GM19372 (cell line): ENCODE data around the gene SPARCL1.
"Not testable (repeated sequence)": the region's sequence is repeated elsewhere in the genome, so short reads cannot be mapped to it uniquely, and the experiment has no call there.

Experiments used
- ATAC-seq: cut with Tn5 transposase; IDR thresholded peaks from one replicate; pipeline ENCODE4 v1.9.1; 2021; ENCODE audit warnings: mild to moderate bottlenecking, low read depth, moderate library complexity; ENCODE audit not compliant: unreplicated experiment

Gene SPARCL1

DNA sequence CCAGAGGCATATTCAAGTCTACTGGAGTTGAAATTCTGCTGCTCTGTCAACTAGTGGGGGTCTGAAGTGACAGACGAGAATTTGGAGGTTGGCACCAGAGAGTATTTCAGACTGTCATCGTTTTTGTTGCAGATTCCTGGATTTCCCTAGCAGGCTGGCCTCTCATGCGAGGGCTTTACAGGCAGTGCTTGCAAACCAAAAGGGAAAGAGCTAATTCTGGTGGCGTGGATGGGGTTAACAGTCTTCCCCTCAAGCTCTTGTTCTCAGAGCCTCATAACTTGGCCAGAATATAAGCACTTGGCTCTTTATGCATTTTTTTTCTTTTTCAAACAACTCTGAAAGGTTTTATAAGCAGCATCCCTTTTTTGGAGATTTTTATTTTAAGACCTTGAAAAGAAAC, at the start of gene SPARCL1:
Gene SPARCL1, minus strand, starts transcription at position 190 of the 400 bp plus-strand sequence. CDS start 29,802 bp downstream, outside the sequence.
- no peak for ATAC-seq

DNA sequence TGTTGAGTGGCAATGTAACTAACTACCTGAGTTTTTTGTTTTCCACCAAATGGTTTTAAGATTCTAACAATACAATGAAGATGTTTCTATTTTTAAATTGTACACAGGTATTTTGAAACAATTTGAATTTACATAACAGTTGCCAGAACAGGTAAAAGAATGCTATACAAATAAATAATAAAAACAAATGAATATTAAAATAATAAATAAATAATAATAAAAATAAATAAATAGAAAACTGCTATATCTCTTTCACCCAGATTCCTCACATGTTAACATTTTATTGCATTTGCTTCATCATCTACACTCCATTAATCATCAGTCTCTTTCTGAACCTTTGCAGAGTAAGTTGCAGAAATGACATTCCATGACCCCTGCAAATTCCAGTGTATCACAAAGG, 46.8 kb upstream of the SPARCL1 start:
- no peak for ATAC-seq

DNA sequence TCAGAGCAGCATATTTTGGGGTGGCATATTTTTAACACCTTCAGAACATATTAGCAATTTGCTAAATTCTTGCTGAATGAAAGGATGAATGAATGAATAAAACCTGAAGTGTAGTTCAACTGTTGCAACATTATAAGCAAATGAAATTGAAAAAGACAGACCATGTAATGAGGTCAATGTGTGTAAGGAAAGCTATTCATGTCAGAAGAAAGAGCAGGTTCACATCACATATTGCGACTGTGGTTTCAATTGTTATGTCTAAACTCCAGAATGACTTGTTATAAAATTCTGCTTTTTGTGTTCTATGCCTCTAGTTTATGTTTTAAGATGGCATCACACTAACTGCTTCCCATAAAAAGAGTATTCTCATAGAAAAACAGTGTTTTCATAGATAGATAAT, 46.2 kb upstream of the SPARCL1 start:
- no peak for ATAC-seq

DNA sequence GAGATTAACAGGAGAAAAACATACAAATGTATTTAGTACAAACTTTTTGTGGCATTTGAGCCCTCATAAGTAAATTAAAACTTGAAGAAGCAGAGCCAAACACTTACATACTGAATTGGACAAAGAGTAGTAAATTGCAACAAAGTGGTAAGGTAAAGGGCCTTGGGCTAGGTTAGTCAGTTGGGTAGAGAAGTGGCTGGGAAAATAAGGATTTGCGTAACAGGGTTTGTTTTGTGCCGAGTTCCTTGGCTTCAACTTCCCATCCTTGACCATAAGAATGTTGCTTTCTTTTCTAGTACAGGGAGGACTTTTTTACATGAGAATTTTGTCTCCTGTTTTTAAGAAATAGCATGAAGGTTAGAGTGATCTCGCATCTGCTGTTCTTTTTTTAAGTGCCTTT, 45.8 kb upstream of the SPARCL1 start:
- no peak for ATAC-seq

GRCh38 chr4:87574376-87574775, 45.2 kb upstream of the SPARCL1 start:
- ATAC-seq = not testable (repeated sequence)

DNA sequence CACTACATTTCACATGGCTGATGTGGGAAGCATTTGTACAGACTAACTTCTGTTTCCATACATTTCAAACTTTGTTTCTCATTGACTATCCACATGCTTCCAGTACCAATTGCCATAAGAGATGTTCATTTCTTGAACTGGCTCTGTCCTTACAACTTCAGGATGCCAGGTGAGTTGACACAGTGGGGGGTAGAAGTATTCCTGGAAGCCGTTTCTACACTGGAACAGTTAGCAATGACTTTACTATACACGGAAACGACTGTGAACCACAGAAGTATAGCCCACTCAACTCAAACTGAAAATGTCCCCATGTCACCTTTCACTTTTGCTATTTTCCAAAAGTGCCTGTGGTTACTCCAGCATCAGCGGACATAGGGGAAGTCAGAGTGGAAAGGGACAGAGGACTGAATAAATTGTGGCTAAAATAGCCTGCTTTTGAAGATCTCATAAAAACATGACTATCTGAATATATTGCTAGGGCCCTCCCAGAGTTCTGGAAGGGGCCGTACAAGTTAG, 41.2 kb upstream of the SPARCL1 start:
- no peak for ATAC-seq

DNA sequence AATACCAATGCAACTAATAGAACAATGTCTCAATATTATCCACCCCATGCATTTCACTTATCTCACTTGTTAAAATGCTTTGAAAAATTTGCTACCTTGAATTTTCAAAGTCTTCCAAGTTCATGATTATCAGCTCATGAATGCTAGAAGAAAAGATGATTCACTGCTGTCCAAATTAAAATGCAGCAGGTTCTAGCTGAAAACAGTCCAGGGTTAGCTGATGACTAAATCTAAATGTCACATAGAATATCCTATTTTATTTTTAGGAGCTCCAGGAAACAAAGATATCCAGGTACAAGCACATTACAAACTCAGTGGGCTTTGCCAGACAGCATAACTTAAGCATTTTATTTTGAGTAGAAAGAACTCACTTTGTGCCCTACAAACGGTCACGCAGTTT, 38.0 kb upstream of the SPARCL1 start:
- no peak for ATAC-seq

DNA sequence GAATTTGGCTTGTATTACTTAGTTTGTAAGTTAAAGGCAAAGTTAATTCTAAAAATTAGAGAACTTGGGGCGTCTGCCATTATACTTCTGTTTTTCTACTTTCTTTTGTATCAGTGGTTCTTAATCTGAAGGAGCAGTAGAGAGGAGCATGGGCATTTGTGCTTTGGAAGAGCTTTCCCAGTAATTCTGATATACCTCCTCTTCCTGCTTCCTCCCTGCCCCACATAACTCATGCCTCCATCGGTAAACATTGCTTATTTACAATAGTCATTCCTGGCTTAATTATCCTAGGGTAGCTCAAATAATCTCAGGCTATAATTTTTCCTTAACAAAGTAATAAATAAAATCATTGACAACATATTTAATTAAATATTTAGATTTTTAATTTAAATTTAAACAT, 37.1 kb upstream of the SPARCL1 start:
- no peak for ATAC-seq

DNA sequence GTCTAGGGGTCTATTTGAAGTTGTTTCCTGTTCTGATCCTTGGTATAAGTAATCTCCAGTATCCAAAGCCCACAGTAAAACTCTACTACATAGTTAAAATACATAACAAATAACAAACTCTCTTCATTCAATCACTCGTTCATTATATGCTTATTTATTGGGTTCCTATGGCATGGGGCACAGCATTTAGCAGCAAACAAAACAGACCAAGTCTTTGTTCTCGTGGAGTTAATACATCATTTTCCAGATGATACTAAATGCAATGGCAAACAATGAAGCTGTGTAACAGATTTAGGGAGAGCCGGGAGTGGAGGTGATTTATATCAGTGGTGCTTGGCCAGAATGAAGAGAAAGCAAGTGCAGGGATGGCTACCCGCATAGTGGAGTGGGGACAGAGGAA, 36.6 kb upstream of the SPARCL1 start:
- no peak for ATAC-seq

DNA sequence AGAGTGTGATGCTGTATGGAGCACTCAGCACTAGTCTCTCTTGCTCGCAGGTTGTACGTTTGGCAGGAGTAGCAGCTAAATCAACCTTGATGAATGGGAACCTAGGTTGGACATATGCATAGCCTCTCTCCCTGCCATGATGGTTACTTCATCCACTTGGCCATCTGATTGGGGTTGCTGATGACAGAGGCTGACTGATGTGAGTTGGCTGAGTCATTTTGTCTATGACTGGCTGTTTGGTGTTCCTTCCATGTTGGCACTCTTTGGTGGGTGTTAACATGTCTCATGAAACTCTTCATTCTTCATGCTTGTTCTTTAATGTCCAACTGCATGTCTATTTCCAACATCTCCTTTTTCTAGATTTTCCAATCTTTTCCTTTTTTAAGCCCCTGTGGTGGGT, 31.6 kb upstream of the SPARCL1 start:
- ATAC-seq = no peak

GRCh38 chr4:87559090-87559837, 30.1 kb upstream of the SPARCL1 start:
- peak; percentile 99 for ATAC-seq

DNA sequence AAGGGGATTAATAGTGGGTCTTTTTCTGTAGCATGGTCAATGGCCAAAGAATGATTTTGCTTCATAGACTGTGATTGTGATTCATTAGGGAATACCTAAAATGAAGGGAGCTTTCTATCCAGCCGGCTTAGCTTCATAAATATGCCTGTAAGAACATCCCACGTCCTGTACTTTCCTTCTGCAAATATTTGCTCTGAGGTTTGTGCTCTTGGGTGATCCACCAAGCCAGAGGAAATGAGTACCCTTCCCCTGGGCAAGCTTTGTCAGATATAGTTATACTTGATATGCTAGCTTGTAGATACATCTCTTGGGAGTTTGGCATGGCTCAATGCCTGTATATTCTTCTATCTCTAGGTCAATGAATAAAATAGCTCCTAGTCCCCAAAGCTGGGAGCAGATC, 28.2 kb upstream of the SPARCL1 start:
- no peak for ATAC-seq

- no peak for ATAC-seq
These were observed 26.8 kb upstream of the SPARCL1 start for GRCh38 chr4:87555773-87556619.

DNA sequence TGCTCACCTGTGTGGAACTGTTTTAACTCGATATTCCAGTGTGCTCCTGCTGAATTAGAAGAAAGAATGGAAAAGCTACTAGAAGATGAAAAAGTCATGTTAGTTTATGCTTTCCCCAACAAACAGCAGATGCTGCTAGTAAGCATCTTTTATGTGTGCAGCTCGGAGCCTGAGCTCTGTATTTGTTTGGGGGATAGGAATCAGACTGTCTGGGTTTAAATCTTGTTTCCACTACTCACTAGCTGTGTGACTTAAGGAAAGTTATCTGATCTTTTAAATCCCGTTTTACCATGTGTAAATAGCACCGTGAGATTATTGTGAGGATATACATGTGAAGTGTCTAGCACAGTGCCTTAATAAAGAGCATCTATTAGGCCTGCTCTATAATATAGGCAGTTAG, 24.0 kb upstream of the SPARCL1 start:
- ATAC-seq = no peak

- no peak for ATAC-seq
These were observed 22.2 kb upstream of the SPARCL1 start for GRCh38 chr4:87551361-87551760.

DNA sequence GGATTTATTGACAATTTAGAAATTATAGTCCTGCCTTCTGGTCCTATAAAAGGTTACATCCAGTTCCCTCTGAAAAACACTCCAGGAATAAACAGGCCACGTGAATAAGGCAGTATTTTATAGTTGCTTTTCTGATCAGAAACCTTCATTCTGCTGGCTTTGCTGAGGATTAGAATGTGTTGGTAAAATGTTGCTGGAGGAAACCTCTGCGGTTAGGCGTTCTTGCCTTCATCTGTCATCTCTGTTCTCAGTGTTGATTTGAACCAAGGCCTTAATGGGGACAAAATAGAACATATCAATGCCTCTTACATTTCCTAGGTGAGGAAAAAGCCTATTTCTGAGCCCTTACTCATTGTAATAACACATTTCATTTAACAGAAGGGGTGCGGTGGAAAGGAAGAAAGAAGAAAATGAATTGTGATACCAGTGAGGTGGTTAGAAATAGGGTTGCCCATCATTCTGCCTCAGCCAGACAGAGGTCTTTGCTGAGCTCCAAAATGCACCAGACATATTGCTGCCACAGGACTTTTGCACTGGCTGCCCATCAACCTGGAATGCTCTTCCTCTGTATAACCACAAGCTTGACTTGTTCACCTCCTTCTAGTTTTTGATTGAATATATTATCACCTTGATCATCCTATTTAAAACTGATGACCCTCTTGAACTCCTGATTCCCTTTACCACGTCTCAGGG, 18.0 kb upstream of the SPARCL1 start:
- ATAC-seq = no peak

DNA sequence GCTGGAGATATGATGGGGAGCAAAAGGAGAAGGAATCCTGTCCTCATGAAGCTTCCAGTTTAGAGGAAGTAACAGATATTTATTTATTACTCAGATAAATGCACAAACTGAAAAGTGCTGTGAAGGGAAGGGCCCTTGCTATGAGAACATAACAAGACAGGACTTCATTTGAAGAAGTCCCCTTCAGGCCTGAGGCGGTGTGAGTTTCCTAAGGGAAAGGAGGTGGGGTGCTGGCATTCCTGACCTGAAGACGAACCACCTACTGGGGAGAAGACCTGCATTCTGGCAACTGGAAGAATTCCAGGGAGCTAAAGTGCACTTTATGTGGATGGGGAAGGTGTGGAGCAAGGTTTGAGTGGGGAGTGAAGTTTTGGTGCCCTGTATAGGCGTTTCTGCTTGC, 15.9 kb upstream of the SPARCL1 start:
- no peak for ATAC-seq

DNA sequence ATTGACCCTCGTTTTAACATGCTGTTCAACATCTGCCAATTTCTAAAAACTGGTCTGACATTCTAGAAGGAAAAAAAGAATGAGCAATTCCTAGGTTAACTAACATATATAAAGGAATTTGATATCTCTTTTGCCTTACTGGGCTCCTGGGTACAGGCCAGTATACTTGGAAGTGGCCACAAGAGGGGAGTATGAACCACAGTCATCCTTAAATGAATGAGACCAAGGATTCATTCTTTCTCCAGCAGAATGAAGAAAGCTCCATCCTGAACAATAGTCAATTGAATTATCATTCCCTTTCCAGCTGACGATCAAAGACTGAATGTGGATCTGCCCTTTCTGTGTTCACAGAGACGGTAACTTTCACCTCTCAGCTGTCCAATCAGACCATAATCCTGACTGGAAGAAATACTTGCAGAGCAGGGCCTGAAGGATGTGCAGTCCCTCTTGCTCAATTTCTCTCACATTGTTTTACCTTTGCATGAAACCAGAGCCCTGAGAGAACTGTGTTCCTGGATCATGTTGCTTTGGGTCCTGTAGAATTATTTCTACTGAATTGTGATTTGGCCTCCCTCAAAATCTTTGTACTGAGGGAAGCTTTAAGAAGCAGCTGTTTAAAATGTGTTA, 14.8 kb upstream of the SPARCL1 start:
- ATAC-seq = no peak

- no peak for ATAC-seq
These were observed 13.6 kb upstream of the SPARCL1 start for GRCh38 chr4:87542734-87543312.
